ENCODE results near the gene ELAPOR2.

DNA sequence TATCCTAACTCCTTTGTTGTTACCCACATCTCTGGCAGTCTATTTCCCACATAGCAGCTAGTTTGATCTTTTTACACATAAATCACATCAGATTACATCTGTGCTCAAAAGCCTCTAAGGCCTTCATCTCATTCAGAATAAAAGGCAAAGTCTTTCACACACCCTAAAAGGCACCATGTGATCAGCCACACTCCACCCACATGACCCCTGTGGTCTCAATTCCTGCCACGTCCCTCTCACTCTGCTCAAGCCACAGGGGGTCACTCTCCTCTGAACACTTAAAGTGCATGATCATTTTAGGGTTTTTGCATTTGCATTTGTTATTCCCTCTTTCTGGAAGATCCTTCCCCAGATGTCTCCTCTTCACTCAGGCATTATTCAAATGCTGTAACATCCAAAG is 30.8 kb downstream of the ELAPOR2 start:
- TF ChIP-seq, protein P1, sequence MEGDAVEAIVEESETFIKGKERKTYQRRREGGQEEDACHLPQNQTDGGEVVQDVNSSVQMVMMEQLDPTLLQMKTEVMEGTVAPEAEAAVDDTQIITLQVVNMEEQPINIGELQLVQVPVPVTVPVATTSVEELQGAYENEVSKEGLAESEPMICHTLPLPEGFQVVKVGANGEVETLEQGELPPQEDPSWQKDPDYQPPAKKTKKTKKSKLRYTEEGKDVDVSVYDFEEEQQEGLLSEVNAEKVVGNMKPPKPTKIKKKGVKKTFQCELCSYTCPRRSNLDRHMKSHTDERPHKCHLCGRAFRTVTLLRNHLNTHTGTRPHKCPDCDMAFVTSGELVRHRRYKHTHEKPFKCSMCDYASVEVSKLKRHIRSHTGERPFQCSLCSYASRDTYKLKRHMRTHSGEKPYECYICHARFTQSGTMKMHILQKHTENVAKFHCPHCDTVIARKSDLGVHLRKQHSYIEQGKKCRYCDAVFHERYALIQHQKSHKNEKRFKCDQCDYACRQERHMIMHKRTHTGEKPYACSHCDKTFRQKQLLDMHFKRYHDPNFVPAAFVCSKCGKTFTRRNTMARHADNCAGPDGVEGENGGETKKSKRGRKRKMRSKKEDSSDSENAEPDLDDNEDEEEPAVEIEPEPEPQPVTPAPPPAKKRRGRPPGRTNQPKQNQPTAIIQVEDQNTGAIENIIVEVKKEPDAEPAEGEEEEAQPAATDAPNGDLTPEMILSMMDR (IDR thresholded peaks at IDR 0.05) = no peak
- TF ChIP-seq, protein P2, sequence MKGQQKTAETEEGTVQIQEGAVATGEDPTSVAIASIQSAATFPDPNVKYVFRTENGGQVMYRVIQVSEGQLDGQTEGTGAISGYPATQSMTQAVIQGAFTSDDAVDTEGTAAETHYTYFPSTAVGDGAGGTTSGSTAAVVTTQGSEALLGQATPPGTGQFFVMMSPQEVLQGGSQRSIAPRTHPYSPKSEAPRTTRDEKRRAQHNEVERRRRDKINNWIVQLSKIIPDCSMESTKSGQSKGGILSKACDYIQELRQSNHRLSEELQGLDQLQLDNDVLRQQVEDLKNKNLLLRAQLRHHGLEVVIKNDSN (IDR thresholded peaks at IDR 0.05; ENCODE audit: borderline replicate concordance, low read depth) = no peak
- TF ChIP-seq MXI1 (IDR thresholded peaks at IDR 0.05; ENCODE audit: low read depth, low read length) = no peak
- TF ChIP-seq RFX5 (IDR thresholded peaks at IDR 0.05; ENCODE audit: low read length) = no peak
- TF ChIP-seq POLR2AphosphoS5 (IDR thresholded peaks at IDR 0.05; ENCODE audit: low read depth, low read length) = no peak

All from SK-N-SH (cell line).